SU-DHL-6 (cell line): ENCODE results near the gene SIRT4.

Experiments used
- CTCF ChIP-seq: fragments of 200-600 bp; sonication (generic); IDR thresholded peaks from one replicate; pipeline ENCODE4 v1.5.1; 2017; ENCODE audit warnings: antibody characterized with exemption, mild to moderate bottlenecking, low read length, moderate library complexity; ENCODE audit not compliant: insufficient read depth, poor library complexity, severe bottlenecking
- EZH2phosphoT487 ChIP-seq: fragments of 200-600 bp; sonication (generic), shearing (Covaris generic); conservative IDR thresholded peaks from 2 replicates; pipeline ENCODE4 v1.6.1; 2018; ENCODE audit warnings: mild to moderate bottlenecking, antibody characterized with exemption, low read length, moderate library complexity, mixed read lengths

GRCh38 chr12:120339256-120339655 is 37.1 kb downstream of the SIRT4 start:
- TF ChIP-seq CTCF (no peak), EZH2phosphoT487 (no peak)
